SK-N-SH (cell line): Measurements from ENCODE around the gene RCE1. TPM values are rescaled to one million over a fixed set of nuclear protein-coding genes. Genes with fewer than 3 reads are reported as not detected.

Source experiments
- CTCF ChIA-PET: fragments of 300-600, 350-600 bp; formaldehyde crosslinking; extraction: SDS; loops from one replicate; lab custom pipeline; 2021; lab: Yijun Ruan, JAX
- POLR2A ChIA-PET: fragments of 350-600 bp; sonication (Branson Sonifier 250); formaldehyde crosslinking; extraction: SDS; loops from one replicate; lab custom pipeline; 2020; ENCODE audit warnings: antibody characterized with exemption, inconsistent platforms; lab: Yijun Ruan, JAX
- DNase-seq: peaks from one replicate; pipeline ENCODE4 v3.0.0; 2012
- H2AFZ ChIP-seq: fragments of 200-600 bp; sonication (generic); 2 replicates; pipeline ENCODE4 v1.8.1; 2016; ENCODE audit warnings: antibody characterized with exemption, mild to moderate bottlenecking, low read depth
- H3F3A ChIP-seq: fragments of 200-600 bp; sonication (generic); replicated peaks from 2 replicates; pipeline ENCODE3; 2016; ENCODE audit warnings: antibody characterized with exemption, mild to moderate bottlenecking; ENCODE audit not compliant: insufficient read depth
- H3K27ac ChIP-seq, 2 experiments: fragments of 200-500 bp in 1 of 2; fragments of 200-600 bp in 1 of 2; sonication (Bioruptor generic) in 1 of 2; sonication (generic), shearing (Covaris generic) in 1 of 2; 2 replicates each; pipeline versions ENCODE4 v1.5.1 to v1.6.1; 2014 to 2016; ENCODE audit warnings: low read depth in 2 of 2, inconsistent platforms in 1 of 2, low read length in 1 of 2, mild to moderate bottlenecking in 1 of 2, mixed read lengths in 1 of 2
- H3K27me3 ChIP-seq: fragments of 200-600 bp; sonication (generic), shearing (Covaris generic); 2 replicates; pipeline ENCODE4 v1.6.1; 2016; ENCODE audit warnings: mixed run types; ENCODE audit not compliant: insufficient read depth
- H3K36me3 ChIP-seq, 2 experiments: fragments of 200-500 bp in 1 of 2; fragments of 200-600 bp in 1 of 2; sonication (Bioruptor generic) in 1 of 2; sonication (generic) in 1 of 2; replicated peaks in 1 of 2; 2 replicates each; pipeline versions ENCODE3 to v1.5.1; 2014 to 2016; ENCODE audit warnings: low read length in 1 of 2, mild to moderate bottlenecking in 1 of 2; ENCODE audit not compliant: insufficient read depth in 2 of 2, control insufficient read depth in 1 of 2
- H3K4me1 ChIP-seq, 2 experiments: fragments of 200-500 bp in 1 of 2; fragments of 200-600 bp in 1 of 2; sonication (Bioruptor generic) in 1 of 2; sonication (generic), shearing (Covaris generic) in 1 of 2; 2 replicates each; pipeline versions ENCODE4 v1.5.1 to v1.6.1; 2014 to 2016; ENCODE audit warnings: low read depth in 1 of 2, low read length in 1 of 2, mixed run types in 1 of 2; ENCODE audit not compliant: insufficient read depth in 2 of 2, control insufficient read depth in 1 of 2
- H3K4me2 ChIP-seq: fragments of 200-600 bp; sonication (generic), shearing (Covaris generic); 2 replicates; pipeline ENCODE4 v1.6.1; 2017; ENCODE audit warnings: mixed run types
- H3K4me3 ChIP-seq, 2 experiments: fragments of 200-500 bp in 1 of 2; fragments of 200-600 bp in 1 of 2; sonication (Bioruptor generic) in 1 of 2; sonication (generic), shearing (Covaris generic) in 1 of 2; 2 replicates each; pipeline versions ENCODE4 v1.5.1 to v1.8.1; 2014 to 2016; ENCODE audit warnings: low read depth in 2 of 2, inconsistent platforms in 1 of 2, low read length in 1 of 2, mild to moderate bottlenecking in 1 of 2, mixed read lengths in 1 of 2, moderate library complexity in 1 of 2
- H3K79me2 ChIP-seq: fragments of 200-600 bp; sonication (generic); 2 replicates; pipeline ENCODE4 v1.8.1; 2017; ENCODE audit warnings: mild to moderate bottlenecking; ENCODE audit not compliant: insufficient read depth
- H3K9ac ChIP-seq: fragments of 200-600 bp; sonication (generic); 2 replicates; pipeline ENCODE4 v1.6.1; 2017; ENCODE audit warnings: mixed run types
- H3K9me2 ChIP-seq: fragments of 200-600 bp; sonication (generic); 2 replicates; pipeline ENCODE4 v1.6.1; 2017; ENCODE audit warnings: mixed run types
- H3K9me3 ChIP-seq: fragments of 200-600 bp; sonication (generic); 2 replicates; pipeline ENCODE4 v1.6.1; 2017; ENCODE audit warnings: mixed run types, mild to moderate bottlenecking, moderate library complexity
- H4K20me1 ChIP-seq: fragments of 200-600 bp; sonication (generic); 2 replicates; pipeline ENCODE4 v1.6.1; 2017; ENCODE audit warnings: mild to moderate bottlenecking, mixed run types; ENCODE audit not compliant: insufficient read depth
- CTCF ChIP-seq: fragments of 200-600 bp; sonication (generic); IDR thresholded peaks from 2 replicates; pipeline ENCODE4 v1.6.1; 2017; ENCODE audit warnings: antibody characterized with exemption, mild to moderate bottlenecking, moderate library complexity
- ELF1 ChIP-seq: IDR thresholded peaks from 2 replicates; pipeline ENCODE4 v1.4.0; 2012
- EP300 ChIP-seq, 2 experiments: IDR thresholded peaks; 2 replicates each; pipeline versions ENCODE4 v1.4.0 to v1.6.1; 2012; ENCODE audit warnings: borderline replicate concordance in 1 of 2, low read depth in 1 of 2, low read length in 1 of 2
- EZH2phosphoT487 ChIP-seq: fragments of 200-600 bp; sonication (generic); IDR thresholded peaks from 2 replicates; pipeline ENCODE4 v1.6.1; 2017; ENCODE audit warnings: low read depth, mixed run types, mild to moderate bottlenecking, antibody characterized with exemption, moderate library complexity, borderline replicate concordance
- FOSL2 ChIP-seq: IDR thresholded peaks from 2 replicates; pipeline ENCODE4 v1.4.0; 2012; ENCODE audit warnings: low read depth, mild to moderate bottlenecking, moderate library complexity, borderline replicate concordance
- FOXJ3 ChIP-seq: sonication (generic); formaldehyde crosslinking; IDR thresholded peaks from 2 replicates; pipeline ENCODE4 v1.5.1; 2020; ENCODE audit warnings: mild to moderate bottlenecking, missing genetic modification reagents
- GATA2 ChIP-seq: sonication (generic); formaldehyde crosslinking; IDR thresholded peaks from 2 replicates; pipeline ENCODE4 v1.5.0; 2020; ENCODE audit warnings: mild to moderate bottlenecking, missing genetic modification reagents
- IRF3 ChIP-seq: fragments of 150-350 bp; IDR thresholded peaks from 2 replicates; pipeline ENCODE4 v1.6.1; 2016; ENCODE audit warnings: mild to moderate bottlenecking, low read depth, low read length
- MEF2A ChIP-seq: IDR thresholded peaks from 2 replicates; pipeline ENCODE4 v1.4.0; 2012; ENCODE audit warnings: low read depth, borderline replicate concordance
- NFIC ChIP-seq: IDR thresholded peaks from 2 replicates; pipeline ENCODE4 v1.4.0; 2012; ENCODE audit warnings: borderline replicate concordance
- NRF1 ChIP-seq: IDR thresholded peaks from 2 replicates; pipeline ENCODE4 v1.6.1; 2012; ENCODE audit warnings: low read depth, mild to moderate bottlenecking, low read length
- POLR2AphosphoS5 ChIP-seq: IDR thresholded peaks from 2 replicates; pipeline ENCODE4 v1.6.1; 2012; ENCODE audit warnings: low read depth, low read length
- RAD21 ChIP-seq: IDR thresholded peaks from 2 replicates; pipeline ENCODE4 v1.6.1; 2012; ENCODE audit warnings: mild to moderate bottlenecking, low read length
- RCOR1 ChIP-seq: fragments of 150-350 bp; IDR thresholded peaks from 2 replicates; pipeline ENCODE4 v1.6.1; 2017; ENCODE audit warnings: antibody characterized with exemption, low read length
- SIN3A ChIP-seq: IDR thresholded peaks from 2 replicates; pipeline ENCODE4 v1.6.1; 2012; ENCODE audit warnings: low read depth, mild to moderate bottlenecking, low read length, moderate library complexity, borderline replicate concordance
- SMC3 ChIP-seq: IDR thresholded peaks from 2 replicates; pipeline ENCODE4 v1.6.1; 2012; ENCODE audit warnings: low read depth, low read length, improper control_type of control experiment
- TAF1 ChIP-seq: IDR thresholded peaks from 2 replicates; pipeline ENCODE4 v1.6.1; 2012; ENCODE audit warnings: low read depth, mild to moderate bottlenecking, low read length, moderate library complexity, borderline replicate concordance
- TCF12 ChIP-seq: IDR thresholded peaks from 2 replicates; pipeline ENCODE4 v1.4.0; 2012
- TEAD4 ChIP-seq: IDR thresholded peaks from 2 replicates; pipeline ENCODE4 v1.4.0; 2012; ENCODE audit warnings: mild to moderate bottlenecking, borderline replicate concordance; ENCODE audit not compliant: insufficient read depth
- USF1 ChIP-seq: IDR thresholded peaks from 2 replicates; pipeline ENCODE4 v1.4.0; 2012; ENCODE audit warnings: low read depth, borderline replicate concordance
- WGBS: methylation state at CpG from one replicate; pipeline ENCODE4 v1.1.6; 2017; ENCODE audit warnings: low lambda C conversion rate; 5-methylcytosine and 5-hydroxymethylcytosine counted together
- polyA plus RNA-seq, 3 experiments: library from polyadenylated mRNA; depleted of rRNA; stranded (reverse); fragments of >200 nt; gene quantifications; 2 replicates each; pipeline ENCODE4 v1.2.3, GENCODE V29; 2012

RCE1 gene
- polyA plus RNA-seq, 1 of the 3 experiments (the other 2 are of a cell fraction) = 25.0 TPM

- TF ChIP-seq TCF12 (no peak), NFIC (no peak), MEF2A (no peak), IRF3 (no peak), ELF1 (no peak), FOSL2 (no peak), CTCF (no peak), TAF1 (no peak), RCOR1 (no peak), USF1 (no peak)
- TF ChIP-seq, all 33 proteins: peak for 0
- Histone ChIP-seq H4K20me1 (no peaks in the 10 kb centered on the region), H3K27me3 (no peaks in the 10 kb centered on the region), H3K4me1 (peaks cover 6 to 14% of the 10 kb centered on the region in 2 experiments; a peak in 2 of 4 replicates), H3K79me2 (peaks cover 14% of the 10 kb centered on the region), H3K9me2 (no peaks in the 10 kb centered on the region), H3K9me3 (no peaks in the 10 kb centered on the region), H3K4me3 (no peak overlapping the region), H3K9ac (no peak overlapping the region), H3K36me3 (peaks cover 3 to 35% of the 10 kb centered on the region in 2 experiments), H3F3A (no peaks in the 10 kb centered on the region), H2AFZ (no peak overlapping the region), H3K4me2 (no peak overlapping the region), H3K27ac (no peak overlapping the region)
- ChIA-PET POLR2A (no interaction called here), CTCF (interaction anchor here (0.6 to 1.4 kb wide), 3 partner anchors 34 to 286 kb away, joined by 3 to 7 read pairs (median 3); no protein-coding TSS in a partner anchor)
- 92% methylated on average over 7 of the region's 28 CpGs for WGBS
- peak; percentile 16 for DNase-seq
Observed at GRCh38 chr11:66848671-66849500, 5.6 kb downstream of the RCE1 start.

- Histone ChIP-seq H3K27me3 (no peaks in the 10 kb centered on the region), H3K9me3 (no peaks in the 10 kb centered on the region), H3K36me3 (peaks cover 3 to 35% of the 10 kb centered on the region in 2 experiments), H4K20me1 (no peaks in the 10 kb centered on the region), H2AFZ (no peak overlapping the region), H3K9me2 (no peaks in the 10 kb centered on the region), H3K4me1 (peaks cover 0 to 6% of the 10 kb centered on the region in 2 experiments; a peak in 2 of 4 replicates), H3F3A (no peaks in the 10 kb centered on the region), H3K79me2 (peaks cover 6% of the 10 kb centered on the region), H3K4me3 (no peak overlapping the region), H3K9ac (no peak overlapping the region), H3K27ac (no peak overlapping the region), H3K4me2 (no peak overlapping the region)
- WGBS = 95% methylated on average over 13 of the region's 22 CpGs
- ChIA-PET CTCF (interaction anchor here (0.6 to 1.4 kb wide), 2 partner anchors 127 to 287 kb away, joined by 3 read pairs; no protein-coding TSS in a partner anchor), POLR2A (no interaction called here)
- DNase-seq = peak; percentile 30
- TF ChIP-seq RAD21 = no peak
- no peak for TF ChIP-seq FOXJ3 (CRISPR knock-in tag)
- no peak for TF ChIP-seq NRF1
- TF ChIP-seq EP300 (IDR thresholded peaks at IDR 0.05; ENCODE audit: borderline replicate concordance in 1 of 2, low read depth in 1 of 2, low read length in 1 of 2) = no peak
- TF ChIP-seq SMC3 = no peak
- no peak for TF ChIP-seq EZH2phosphoT487
- no peak for TF ChIP-seq GATA2 (CRISPR knock-in tag)
- no peak for TF ChIP-seq FOSL2
- TF ChIP-seq SIN3A = no peak
- TF ChIP-seq IRF3 = no peak
- no peak for TF ChIP-seq TCF12
- no peak for TF ChIP-seq TEAD4
- no peak for TF ChIP-seq POLR2AphosphoS5
Observed at GRCh38 chr11:66849501-66850234, 6.4 kb downstream of the RCE1 start.
